C4-2B (cell line): ENCODE results near the gene SLC13A4.
"Not testable (repeated sequence)": the region's sequence is repeated elsewhere in the genome, so short reads cannot be mapped to it uniquely, and the experiment has no call there.

ENCODE experiments used
- H3K27ac ChIP-seq: fragments of 450-650 bp; 2 replicates; pipeline ENCODE4 v1.5.1; 2017
- ZFX ChIP-seq: fragments of 450-650 bp; IDR thresholded peaks from 2 replicates; pipeline ENCODE4 v1.6.1; 2017
- TF ChIP-seq, protein P1 (sequence below): fragments of 450-650 bp; conservative IDR thresholded peaks from 2 replicates; pipeline ENCODE4 v1.5.1; 2017; ENCODE audit warnings: mild to moderate bottlenecking

SLC13A4 gene

DNA sequence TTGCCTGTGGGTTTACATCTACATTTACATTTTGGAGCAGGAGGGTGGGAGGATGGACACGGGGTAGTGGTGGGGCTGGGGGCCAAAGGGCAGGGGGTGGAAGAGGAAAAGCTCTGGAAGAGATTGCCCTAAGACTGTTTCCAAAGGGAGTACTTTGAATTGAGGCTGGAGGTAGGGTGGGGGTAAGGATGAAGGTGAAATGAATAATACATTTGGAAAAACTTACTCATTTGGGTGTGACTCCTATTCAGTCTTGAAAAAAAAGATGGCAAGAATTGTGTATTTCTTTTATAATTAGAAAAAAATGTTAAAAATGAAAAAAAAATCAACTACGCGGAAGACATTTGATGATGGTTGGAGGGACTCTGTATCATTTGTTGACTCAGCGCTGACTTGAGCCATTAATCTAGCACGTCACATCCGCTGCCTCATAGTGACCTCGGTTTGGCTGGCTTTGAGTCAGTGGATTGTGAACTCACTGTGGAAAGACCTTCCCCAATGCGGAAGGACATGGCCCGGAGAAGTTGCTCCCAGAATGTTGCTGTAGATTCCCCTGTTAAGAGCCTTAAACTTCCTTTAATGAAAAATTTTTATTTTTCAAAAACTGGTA is 17.8 kb upstream of the SLC13A4 start:
- TF ChIP-seq, protein P1, sequence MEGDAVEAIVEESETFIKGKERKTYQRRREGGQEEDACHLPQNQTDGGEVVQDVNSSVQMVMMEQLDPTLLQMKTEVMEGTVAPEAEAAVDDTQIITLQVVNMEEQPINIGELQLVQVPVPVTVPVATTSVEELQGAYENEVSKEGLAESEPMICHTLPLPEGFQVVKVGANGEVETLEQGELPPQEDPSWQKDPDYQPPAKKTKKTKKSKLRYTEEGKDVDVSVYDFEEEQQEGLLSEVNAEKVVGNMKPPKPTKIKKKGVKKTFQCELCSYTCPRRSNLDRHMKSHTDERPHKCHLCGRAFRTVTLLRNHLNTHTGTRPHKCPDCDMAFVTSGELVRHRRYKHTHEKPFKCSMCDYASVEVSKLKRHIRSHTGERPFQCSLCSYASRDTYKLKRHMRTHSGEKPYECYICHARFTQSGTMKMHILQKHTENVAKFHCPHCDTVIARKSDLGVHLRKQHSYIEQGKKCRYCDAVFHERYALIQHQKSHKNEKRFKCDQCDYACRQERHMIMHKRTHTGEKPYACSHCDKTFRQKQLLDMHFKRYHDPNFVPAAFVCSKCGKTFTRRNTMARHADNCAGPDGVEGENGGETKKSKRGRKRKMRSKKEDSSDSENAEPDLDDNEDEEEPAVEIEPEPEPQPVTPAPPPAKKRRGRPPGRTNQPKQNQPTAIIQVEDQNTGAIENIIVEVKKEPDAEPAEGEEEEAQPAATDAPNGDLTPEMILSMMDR, result no peak
- no peak for TF ChIP-seq ZFX

DNA sequence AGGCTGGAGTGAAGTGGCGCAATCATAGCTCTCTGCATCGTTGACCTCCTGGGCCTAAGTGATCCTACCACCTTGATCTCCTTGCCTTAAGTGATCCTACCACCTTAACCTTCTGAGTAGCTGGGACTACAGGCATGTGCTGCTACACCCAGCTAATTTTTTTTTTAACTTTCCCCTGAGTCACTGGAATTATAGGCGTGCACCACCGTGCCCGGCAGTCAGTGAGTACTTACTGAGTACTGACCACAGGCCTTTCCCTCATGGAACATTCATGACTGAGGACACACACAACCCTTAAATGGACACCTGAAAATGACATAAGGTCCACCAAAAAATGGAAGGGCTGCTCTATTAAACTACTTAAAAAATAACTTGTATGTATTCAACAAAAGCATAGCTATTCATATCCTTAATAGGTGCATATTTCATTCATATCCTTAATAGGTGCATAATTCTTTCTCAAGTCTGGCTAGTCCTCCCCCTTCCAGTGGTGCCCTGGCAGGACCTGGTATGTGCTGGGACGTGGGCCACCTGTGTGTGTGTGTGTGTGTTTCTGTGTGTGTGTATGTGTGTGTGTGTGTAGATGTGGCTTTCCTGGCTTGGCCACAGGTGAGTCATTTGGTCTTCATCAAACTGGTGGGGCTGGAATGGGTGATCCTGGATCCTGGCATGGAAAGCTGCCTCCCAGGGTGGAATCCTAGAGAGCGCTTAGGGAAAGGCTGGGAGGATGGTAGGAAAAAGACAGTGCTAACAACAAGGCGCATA is 17.1 kb upstream of the SLC13A4 start:
- no peak for TF ChIP-seq ZFX
- TF ChIP-seq, protein P1, result no peak
- H3K27ac ChIP-seq, result no peak overlapping the region

More for the DNA sequence above, 17.8 kb upstream of the SLC13A4 start:
- no peak overlapping the region for H3K27ac ChIP-seq

DNA sequence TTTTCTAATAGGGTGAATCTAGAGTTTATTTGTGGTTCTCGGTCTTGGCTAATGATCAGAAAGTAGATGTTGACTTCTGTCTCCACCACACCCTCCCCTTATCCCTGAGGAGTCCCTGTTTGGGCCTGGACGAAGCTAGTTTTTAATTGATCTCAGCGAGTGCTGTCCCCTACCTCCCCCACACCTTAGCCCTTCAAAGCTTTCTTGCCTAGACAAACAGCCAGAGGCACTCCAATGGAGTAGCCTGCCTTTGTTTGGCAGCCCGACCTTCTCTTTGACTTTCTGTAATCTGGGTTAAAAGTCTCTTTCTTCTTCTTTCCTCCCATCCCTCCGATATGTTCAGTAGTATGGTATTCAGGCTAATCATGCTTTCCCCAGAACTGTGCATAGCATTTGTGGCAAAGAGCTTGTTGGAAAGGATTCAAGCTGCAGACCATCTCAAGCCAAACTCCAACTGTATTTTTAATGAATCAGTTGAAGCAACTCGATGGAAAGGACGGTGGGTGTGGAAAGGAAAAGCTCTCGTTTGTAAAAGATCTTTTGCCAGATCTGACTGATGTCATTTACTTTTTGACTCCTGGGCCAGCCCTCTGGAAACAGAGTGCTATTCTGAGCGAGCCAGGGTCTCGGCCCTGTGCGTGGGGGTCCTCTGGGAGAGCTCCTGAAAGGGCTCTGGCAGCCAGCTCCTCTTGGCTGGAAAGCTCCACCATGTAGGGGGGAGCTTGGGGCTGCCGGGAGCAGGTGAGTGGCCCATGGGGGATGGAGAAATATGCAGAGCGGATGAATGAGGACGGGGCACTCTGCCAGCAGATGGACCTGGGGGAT is 16.1 kb upstream of the SLC13A4 start:
- no peak overlapping the region for H3K27ac ChIP-seq
- TF ChIP-seq, protein P1, result no peak

DNA sequence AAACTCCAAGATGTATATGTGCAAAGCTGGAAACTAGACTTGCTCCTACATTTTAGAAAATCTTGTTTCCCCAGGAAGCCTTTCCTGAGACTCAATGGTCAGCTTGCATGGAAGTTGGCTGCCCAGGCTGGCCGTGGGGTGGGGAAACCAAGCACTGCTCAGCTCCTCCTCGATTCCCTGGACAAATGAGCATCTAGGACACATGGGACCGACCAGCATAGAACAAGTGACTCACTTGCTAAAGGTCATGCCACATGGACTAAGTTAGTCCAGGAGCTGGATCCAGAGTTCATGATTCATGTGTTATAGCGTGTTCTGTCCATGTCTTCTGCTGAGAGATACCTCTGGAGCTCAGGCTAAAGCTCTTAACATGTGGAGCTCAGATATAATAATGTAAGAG is 14.4 kb upstream of the SLC13A4 start:
- no peak for TF ChIP-seq ZFX
- H3K27ac ChIP-seq, result no peak overlapping the region

DNA sequence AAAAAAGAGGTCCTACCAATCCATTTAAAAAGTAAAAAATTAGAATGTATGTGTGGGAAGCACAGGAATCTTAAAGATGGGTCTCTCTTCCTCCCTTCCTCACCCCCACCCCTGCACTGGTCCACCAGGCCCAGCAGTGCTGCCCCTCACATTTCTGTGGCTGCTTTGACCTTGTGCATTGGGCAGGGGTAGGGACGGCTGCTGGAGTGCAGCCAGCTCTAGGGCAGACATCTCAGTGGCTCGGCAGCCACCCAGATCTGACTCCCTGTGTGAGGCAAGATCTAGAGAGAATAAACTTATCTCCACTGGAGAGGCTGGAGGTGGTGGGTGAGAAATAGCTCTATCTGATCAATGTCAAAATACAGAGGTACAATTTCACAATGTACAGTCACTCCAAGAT is 13.9 kb upstream of the SLC13A4 start:
- H3K27ac ChIP-seq, result no peak overlapping the region

DNA sequence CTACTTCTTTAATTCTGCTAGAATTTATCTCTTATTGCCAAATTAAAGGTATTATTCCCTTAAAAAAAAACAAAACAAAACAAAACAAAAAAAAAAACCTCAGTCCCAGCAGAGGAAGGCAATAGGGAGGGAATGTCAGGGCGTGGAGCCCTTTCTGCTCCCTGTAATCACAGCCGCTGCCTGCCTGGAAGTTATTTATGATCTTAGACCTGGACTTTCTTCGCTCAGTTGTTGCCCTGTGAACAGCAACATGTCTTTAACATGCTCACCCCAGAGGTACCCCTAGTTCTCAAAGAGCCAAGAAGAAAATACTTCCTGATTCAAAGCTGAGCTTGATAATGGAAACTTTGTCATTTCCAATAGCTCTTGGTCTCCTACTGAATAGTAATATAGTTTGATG is 12.9 kb upstream of the SLC13A4 start:
- no peak overlapping the region for H3K27ac ChIP-seq
- TF ChIP-seq, protein P1, result no peak
- no peak for TF ChIP-seq ZFX

More for the DNA sequence above, 13.9 kb upstream of the SLC13A4 start:
- TF ChIP-seq, protein P1, result no peak
- TF ChIP-seq ZFX, result no peak

DNA sequence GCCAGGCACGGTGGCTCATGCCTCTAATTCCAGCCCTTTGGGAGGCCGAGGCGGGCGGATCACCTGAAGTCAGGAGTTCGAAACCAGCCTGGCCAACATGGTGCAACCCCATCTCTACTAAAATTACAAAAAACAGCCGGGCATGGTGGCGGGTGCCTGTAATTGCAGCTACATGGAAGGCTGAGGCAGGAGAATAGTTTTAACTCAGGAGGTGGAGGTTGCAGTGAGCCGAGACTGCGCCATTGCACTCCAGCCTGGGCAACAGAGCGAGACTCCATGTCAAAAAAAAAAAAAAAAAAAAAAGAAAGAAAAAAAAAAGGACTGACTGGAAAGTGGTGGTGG is 9.3 kb upstream of the SLC13A4 start:
- H3K27ac ChIP-seq, result not testable (repeated sequence)

DNA sequence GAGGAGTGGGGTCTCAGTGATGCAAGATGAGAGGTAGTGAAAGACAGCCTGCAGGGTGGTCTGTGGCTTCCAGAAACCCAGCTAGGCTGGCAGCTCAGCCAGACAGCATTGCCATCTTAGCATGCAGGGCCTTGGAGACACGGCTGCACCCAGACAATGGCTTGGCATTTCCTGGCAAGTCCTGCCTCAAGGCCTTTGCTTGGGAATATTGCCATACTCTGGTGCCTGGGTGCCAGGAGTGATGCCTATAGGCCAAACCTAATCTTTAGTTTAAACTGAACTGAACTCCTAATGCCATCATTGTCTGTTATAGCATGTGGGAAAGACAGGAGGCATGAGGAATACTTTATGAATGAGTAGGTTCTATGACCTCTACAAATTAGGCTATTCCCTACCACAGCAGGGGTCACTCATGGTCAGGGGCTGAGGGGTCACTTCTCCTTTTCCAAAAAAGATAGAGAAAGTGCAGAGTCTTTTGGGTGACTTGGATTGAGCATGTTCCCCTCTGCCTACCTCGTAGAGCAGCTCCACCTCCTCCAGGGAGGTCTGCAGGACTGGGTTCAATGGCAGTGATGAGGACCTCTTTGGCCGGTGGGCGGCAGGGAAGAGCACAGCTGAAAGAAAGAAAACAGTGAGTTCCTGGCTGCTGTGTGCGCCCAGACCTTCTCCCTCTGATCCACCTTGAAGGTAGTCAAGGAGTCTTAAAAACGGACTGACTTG is 8.8 kb upstream of the SLC13A4 start:
- TF ChIP-seq, protein P1, result no peak
- no peak for TF ChIP-seq ZFX
- no peak overlapping the region for H3K27ac ChIP-seq
